SK-N-SH (cell line): Measurements from ENCODE around the gene CPB2. TPM values are rescaled to one million over a fixed set of nuclear protein-coding genes. Genes with fewer than 3 reads are reported as not detected.

Source experiments
- CTCF ChIA-PET: fragments of 300-600, 350-600 bp; formaldehyde crosslinking; extraction: SDS; loops from one replicate; lab custom pipeline; 2021; lab: Yijun Ruan, JAX
- POLR2A ChIA-PET: fragments of 350-600 bp; sonication (Branson Sonifier 250); formaldehyde crosslinking; extraction: SDS; loops from one replicate; lab custom pipeline; 2020; ENCODE audit warnings: antibody characterized with exemption, inconsistent platforms; lab: Yijun Ruan, JAX
- DNase-seq: peaks from one replicate; pipeline ENCODE4 v3.0.0; 2012
- H2AFZ ChIP-seq: fragments of 200-600 bp; sonication (generic); 2 replicates; pipeline ENCODE4 v1.8.1; 2016; ENCODE audit warnings: antibody characterized with exemption, mild to moderate bottlenecking, low read depth
- H3F3A ChIP-seq: fragments of 200-600 bp; sonication (generic); replicated peaks from 2 replicates; pipeline ENCODE3; 2016; ENCODE audit warnings: antibody characterized with exemption, mild to moderate bottlenecking; ENCODE audit not compliant: insufficient read depth
- H3K27ac ChIP-seq, 2 experiments: fragments of 200-500 bp in 1 of 2; fragments of 200-600 bp in 1 of 2; sonication (Bioruptor generic) in 1 of 2; sonication (generic), shearing (Covaris generic) in 1 of 2; 2 replicates each; pipeline versions ENCODE4 v1.5.1 to v1.6.1; 2014 to 2016; ENCODE audit warnings: low read depth in 2 of 2, inconsistent platforms in 1 of 2, low read length in 1 of 2, mild to moderate bottlenecking in 1 of 2, mixed read lengths in 1 of 2
- H3K27me3 ChIP-seq: fragments of 200-600 bp; sonication (generic), shearing (Covaris generic); 2 replicates; pipeline ENCODE4 v1.6.1; 2016; ENCODE audit warnings: mixed run types; ENCODE audit not compliant: insufficient read depth
- H3K36me3 ChIP-seq, 2 experiments: fragments of 200-500 bp in 1 of 2; fragments of 200-600 bp in 1 of 2; sonication (Bioruptor generic) in 1 of 2; sonication (generic) in 1 of 2; replicated peaks in 1 of 2; 2 replicates each; pipeline versions ENCODE3 to v1.5.1; 2014 to 2016; ENCODE audit warnings: low read length in 1 of 2, mild to moderate bottlenecking in 1 of 2; ENCODE audit not compliant: insufficient read depth in 2 of 2, control insufficient read depth in 1 of 2
- H3K4me1 ChIP-seq, 2 experiments: fragments of 200-500 bp in 1 of 2; fragments of 200-600 bp in 1 of 2; sonication (Bioruptor generic) in 1 of 2; sonication (generic), shearing (Covaris generic) in 1 of 2; 2 replicates each; pipeline versions ENCODE4 v1.5.1 to v1.6.1; 2014 to 2016; ENCODE audit warnings: low read depth in 1 of 2, low read length in 1 of 2, mixed run types in 1 of 2; ENCODE audit not compliant: insufficient read depth in 2 of 2, control insufficient read depth in 1 of 2
- H3K4me2 ChIP-seq: fragments of 200-600 bp; sonication (generic), shearing (Covaris generic); 2 replicates; pipeline ENCODE4 v1.6.1; 2017; ENCODE audit warnings: mixed run types
- H3K4me3 ChIP-seq, 2 experiments: fragments of 200-500 bp in 1 of 2; fragments of 200-600 bp in 1 of 2; sonication (Bioruptor generic) in 1 of 2; sonication (generic), shearing (Covaris generic) in 1 of 2; 2 replicates each; pipeline versions ENCODE4 v1.5.1 to v1.8.1; 2014 to 2016; ENCODE audit warnings: low read depth in 2 of 2, inconsistent platforms in 1 of 2, low read length in 1 of 2, mild to moderate bottlenecking in 1 of 2, mixed read lengths in 1 of 2, moderate library complexity in 1 of 2
- H3K79me2 ChIP-seq: fragments of 200-600 bp; sonication (generic); 2 replicates; pipeline ENCODE4 v1.8.1; 2017; ENCODE audit warnings: mild to moderate bottlenecking; ENCODE audit not compliant: insufficient read depth
- H3K9ac ChIP-seq: fragments of 200-600 bp; sonication (generic); 2 replicates; pipeline ENCODE4 v1.6.1; 2017; ENCODE audit warnings: mixed run types
- H3K9me2 ChIP-seq: fragments of 200-600 bp; sonication (generic); 2 replicates; pipeline ENCODE4 v1.6.1; 2017; ENCODE audit warnings: mixed run types
- H3K9me3 ChIP-seq: fragments of 200-600 bp; sonication (generic); 2 replicates; pipeline ENCODE4 v1.6.1; 2017; ENCODE audit warnings: mixed run types, mild to moderate bottlenecking, moderate library complexity
- H4K20me1 ChIP-seq: fragments of 200-600 bp; sonication (generic); 2 replicates; pipeline ENCODE4 v1.6.1; 2017; ENCODE audit warnings: mild to moderate bottlenecking, mixed run types; ENCODE audit not compliant: insufficient read depth
- MXI1 ChIP-seq: IDR thresholded peaks from 2 replicates; pipeline ENCODE4 v1.6.1; 2012; ENCODE audit warnings: mild to moderate bottlenecking, low read depth, low read length, improper control_type of control experiment
- RFX5 ChIP-seq: IDR thresholded peaks from 2 replicates; pipeline ENCODE4 v1.6.1; 2012; ENCODE audit warnings: mild to moderate bottlenecking, improper control_type of control experiment, low read length
- RXRA ChIP-seq: IDR thresholded peaks from 2 replicates; pipeline ENCODE4 v1.4.0; 2012; ENCODE audit warnings: low read depth, mild to moderate bottlenecking, borderline replicate concordance
- TCF12 ChIP-seq: IDR thresholded peaks from 2 replicates; pipeline ENCODE4 v1.4.0; 2012
- WGBS: methylation state at CpG from one replicate; pipeline ENCODE4 v1.1.6; 2017; ENCODE audit warnings: low lambda C conversion rate; 5-methylcytosine and 5-hydroxymethylcytosine counted together
- polyA plus RNA-seq, 3 experiments: library from polyadenylated mRNA; depleted of rRNA; stranded (reverse); fragments of >200 nt; gene quantifications; 2 replicates each; pipeline ENCODE4 v1.2.3, GENCODE V29; 2012
- TF ChIP-seq, protein P1 (sequence below): IDR thresholded peaks from 2 replicates; pipeline ENCODE4 v1.4.0; 2012; ENCODE audit warnings: low read depth
- TF ChIP-seq, protein P2 (sequence below): IDR thresholded peaks from 2 replicates; pipeline ENCODE4 v1.6.1; 2012; ENCODE audit warnings: mild to moderate bottlenecking, low read depth, low read length, moderate library complexity
- TF ChIP-seq, protein P3 (sequence below): IDR thresholded peaks from 2 replicates; pipeline ENCODE4 v1.4.0; 2012; ENCODE audit warnings: low read depth, borderline replicate concordance

Gene CPB2
- polyA plus RNA-seq, 1 of the 3 experiments (the other 2 are of a cell fraction), result not detected

DNA sequence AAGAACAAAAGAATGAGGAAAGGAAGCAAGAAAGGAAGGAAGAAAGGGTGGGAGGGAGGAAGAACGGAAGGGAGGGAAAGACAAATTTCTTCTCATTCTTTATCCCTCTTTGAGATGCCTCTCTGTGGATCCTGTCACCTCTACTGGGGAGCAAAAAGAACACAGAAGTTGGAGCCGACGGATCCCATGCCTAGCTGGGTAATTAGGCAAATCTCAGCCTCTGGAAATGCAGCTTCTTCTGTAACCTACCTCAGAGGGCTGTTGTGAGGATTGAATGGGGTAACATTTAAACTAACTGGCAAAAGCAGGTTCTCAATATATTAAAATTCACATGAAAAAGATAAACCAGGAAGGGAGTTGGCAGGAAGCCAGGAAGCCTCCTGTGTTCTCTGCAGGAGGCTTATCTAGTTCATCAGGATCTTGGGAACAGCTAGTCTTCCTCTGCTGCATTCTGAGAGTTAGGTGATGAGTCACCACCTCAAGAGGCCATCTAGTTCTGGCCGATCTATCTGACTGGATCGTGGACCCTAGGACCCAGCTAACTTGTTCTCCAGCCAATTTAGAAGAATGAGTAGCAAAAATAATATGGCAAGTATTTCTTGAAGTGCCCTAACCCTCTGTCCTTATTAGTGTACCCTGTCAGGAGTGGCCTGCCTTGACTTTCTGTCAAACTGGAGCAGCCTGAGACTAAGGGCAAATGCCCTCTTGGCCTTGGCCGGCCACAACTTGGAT is 15.2 kb upstream of the CPB2 start:
- Histone ChIP-seq H3F3A (no peaks in the 10 kb centered on the region), H3K4me3 (no peak overlapping the region), H3K9me2 (no peaks in the 10 kb centered on the region), H3K79me2 (no peaks in the 10 kb centered on the region), H3K36me3 (no peaks in the 10 kb centered on the region), H2AFZ (no peak overlapping the region), H4K20me1 (no peaks in the 10 kb centered on the region), H3K9ac (no peak overlapping the region), H3K27me3 (no peaks in the 10 kb centered on the region), H3K9me3 (no peaks in the 10 kb centered on the region), H3K4me2 (no peak overlapping the region), H3K4me1 (peaks cover 0 to 31% of the 10 kb centered on the region in 2 experiments; a peak in 3 of 4 replicates), H3K27ac (no peak overlapping the region)
- POLR2A ChIA-PET, result interaction anchor here (0.7 kb wide), 1 partner anchor 18 kb away, joined by 4 read pairs; no protein-coding TSS in a partner anchor
- CTCF ChIA-PET, result interaction anchor here (1.2 to 3.5 kb wide), 4 partner anchors 28 to 496 kb away, joined by 3 to 20 read pairs (median 4); no protein-coding TSS in a partner anchor
- TF ChIP-seq, protein P1, sequence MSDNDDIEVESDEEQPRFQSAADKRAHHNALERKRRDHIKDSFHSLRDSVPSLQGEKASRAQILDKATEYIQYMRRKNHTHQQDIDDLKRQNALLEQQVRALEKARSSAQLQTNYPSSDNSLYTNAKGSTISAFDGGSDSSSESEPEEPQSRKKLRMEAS, result no peak
- TF ChIP-seq RXRA, result no peak
- DNase-seq, result no peak
- 69% methylated on average over 6 of the region's 6 CpGs for WGBS

DNA sequence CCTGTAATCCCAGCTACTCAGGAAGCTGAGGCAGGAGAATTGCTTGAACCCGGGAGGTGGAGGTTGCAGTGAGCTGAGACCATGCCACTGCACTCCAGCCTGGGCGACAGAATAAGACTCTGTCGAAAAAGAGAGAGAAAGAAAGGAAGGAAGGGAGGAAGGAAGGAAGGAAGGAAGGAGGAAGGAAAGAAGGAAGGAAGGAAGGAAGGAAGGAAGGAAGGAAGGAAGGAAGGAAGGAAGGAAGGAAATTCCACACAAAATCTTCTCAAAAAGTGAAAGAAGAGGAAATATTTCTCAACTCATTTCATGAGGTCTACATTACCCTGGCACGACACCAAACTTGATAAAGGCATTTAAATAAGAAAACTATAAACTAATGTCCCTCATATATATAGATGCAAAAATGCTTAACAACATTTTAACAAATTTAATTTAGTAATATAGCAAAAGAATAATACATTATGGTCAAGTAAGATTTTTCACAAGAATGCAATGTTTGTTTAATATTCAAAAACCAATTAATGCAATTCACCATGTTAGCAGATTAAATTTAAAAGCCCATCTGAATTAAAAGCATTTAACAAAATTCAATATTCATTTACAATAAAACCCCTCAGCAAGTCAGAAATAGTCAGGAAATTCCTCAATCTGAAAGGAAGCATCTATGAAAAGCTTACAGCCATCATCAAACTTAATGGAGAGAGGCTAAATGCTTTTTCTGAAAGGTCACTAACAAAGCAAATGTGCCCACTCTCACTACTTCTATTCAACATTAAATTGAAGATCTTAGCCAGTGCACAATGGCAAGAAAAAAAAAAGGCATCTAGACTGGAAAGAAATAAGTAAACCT is 12.0 kb upstream of the CPB2 start:
- H3K79me2 ChIP-seq, result no peaks in the 10 kb centered on the region
- H3K27ac ChIP-seq, result no peak overlapping the region
- WGBS, result 71% methylated on average over 4 of the region's 4 CpGs
- TF ChIP-seq, protein P2, sequence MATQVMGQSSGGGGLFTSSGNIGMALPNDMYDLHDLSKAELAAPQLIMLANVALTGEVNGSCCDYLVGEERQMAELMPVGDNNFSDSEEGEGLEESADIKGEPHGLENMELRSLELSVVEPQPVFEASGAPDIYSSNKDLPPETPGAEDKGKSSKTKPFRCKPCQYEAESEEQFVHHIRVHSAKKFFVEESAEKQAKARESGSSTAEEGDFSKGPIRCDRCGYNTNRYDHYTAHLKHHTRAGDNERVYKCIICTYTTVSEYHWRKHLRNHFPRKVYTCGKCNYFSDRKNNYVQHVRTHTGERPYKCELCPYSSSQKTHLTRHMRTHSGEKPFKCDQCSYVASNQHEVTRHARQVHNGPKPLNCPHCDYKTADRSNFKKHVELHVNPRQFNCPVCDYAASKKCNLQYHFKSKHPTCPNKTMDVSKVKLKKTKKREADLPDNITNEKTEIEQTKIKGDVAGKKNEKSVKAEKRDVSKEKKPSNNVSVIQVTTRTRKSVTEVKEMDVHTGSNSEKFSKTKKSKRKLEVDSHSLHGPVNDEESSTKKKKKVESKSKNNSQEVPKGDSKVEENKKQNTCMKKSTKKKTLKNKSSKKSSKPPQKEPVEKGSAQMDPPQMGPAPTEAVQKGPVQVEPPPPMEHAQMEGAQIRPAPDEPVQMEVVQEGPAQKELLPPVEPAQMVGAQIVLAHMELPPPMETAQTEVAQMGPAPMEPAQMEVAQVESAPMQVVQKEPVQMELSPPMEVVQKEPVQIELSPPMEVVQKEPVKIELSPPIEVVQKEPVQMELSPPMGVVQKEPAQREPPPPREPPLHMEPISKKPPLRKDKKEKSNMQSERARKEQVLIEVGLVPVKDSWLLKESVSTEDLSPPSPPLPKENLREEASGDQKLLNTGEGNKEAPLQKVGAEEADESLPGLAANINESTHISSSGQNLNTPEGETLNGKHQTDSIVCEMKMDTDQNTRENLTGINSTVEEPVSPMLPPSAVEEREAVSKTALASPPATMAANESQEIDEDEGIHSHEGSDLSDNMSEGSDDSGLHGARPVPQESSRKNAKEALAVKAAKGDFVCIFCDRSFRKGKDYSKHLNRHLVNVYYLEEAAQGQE, result no peak
- TF ChIP-seq RXRA (no peak), RFX5 (no peak), MXI1 (no peak), TCF12 (no peak)
- TF ChIP-seq, protein P1, result no peak
- TF ChIP-seq, protein P3, sequence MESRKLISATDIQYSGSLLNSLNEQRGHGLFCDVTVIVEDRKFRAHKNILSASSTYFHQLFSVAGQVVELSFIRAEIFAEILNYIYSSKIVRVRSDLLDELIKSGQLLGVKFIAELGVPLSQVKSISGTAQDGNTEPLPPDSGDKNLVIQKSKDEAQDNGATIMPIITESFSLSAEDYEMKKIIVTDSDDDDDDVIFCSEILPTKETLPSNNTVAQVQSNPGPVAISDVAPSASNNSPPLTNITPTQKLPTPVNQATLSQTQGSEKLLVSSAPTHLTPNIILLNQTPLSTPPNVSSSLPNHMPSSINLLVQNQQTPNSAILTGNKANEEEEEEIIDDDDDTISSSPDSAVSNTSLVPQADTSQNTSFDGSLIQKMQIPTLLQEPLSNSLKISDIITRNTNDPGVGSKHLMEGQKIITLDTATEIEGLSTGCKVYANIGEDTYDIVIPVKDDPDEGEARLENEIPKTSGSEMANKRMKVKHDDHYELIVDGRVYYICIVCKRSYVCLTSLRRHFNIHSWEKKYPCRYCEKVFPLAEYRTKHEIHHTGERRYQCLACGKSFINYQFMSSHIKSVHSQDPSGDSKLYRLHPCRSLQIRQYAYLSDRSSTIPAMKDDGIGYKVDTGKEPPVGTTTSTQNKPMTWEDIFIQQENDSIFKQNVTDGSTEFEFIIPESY, result no peak
- H3K4me3 ChIP-seq, result no peak overlapping the region
- H3K4me1 ChIP-seq, result peaks cover 0 to 25% of the 10 kb centered on the region in 2 experiments; a peak in 3 of 4 replicates
- no peaks in the 10 kb centered on the region for H3K36me3 ChIP-seq
- no peaks in the 10 kb centered on the region; the same call in 1 of the 2 replicates for H3K27me3 ChIP-seq
- H3F3A ChIP-seq, result no peaks in the 10 kb centered on the region
- ChIA-PET CTCF (interaction anchor here (1.2 to 2.1 kb wide), 2 partner anchors 10 to 11 kb away, joined by 3 to 11 read pairs; no protein-coding TSS in a partner anchor), POLR2A (no interaction called here)
- no peak for DNase-seq
- no peaks in the 10 kb centered on the region for H3K9me2 ChIP-seq
- H3K4me2 ChIP-seq, result no peak overlapping the region
- no peak overlapping the region for H3K9ac ChIP-seq
- no peak overlapping the region for H2AFZ ChIP-seq
- no peaks in the 10 kb centered on the region for H3K9me3 ChIP-seq
- H4K20me1 ChIP-seq, result no peaks in the 10 kb centered on the region
